GM19452 (cell line): Measurements from ENCODE around the gene IQGAP3.

Experiments
- ATAC-seq: cut with Tn5 transposase; IDR thresholded peaks from one replicate; pipeline ENCODE4 v1.9.1; 2021; ENCODE audit not compliant: unreplicated experiment

IQGAP3 gene

GRCh38 chr1:156546267-156546666 lies 26.1 kb downstream of the IQGAP3 start:
- ATAC-seq: no peak

DNA sequence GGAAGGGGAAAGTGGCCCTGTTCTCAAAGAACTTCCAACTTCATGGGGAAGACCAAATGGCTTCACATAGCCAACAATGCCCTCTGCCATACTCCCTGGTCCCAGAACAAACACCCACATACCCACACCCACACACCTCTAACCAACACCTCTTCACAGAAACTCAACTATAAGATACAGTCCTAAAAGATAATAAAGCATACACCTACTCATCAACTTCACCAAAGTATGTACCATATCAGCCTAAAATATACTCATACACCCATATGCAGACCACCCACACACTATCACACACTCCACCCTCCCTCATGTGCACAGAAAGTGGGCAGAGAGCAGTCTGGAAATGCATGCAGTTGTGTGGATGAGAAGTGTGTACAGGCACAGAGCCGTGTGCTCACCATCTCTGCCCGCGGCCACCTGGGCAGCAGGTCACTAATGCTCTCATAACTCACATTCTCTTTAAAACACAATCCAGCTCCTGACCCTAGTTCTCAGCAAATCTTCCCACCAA lies 27.7 kb downstream of the IQGAP3 start:
- ATAC-seq: no peak

GRCh38 chr1:156543066-156543465 lies 29.3 kb downstream of the IQGAP3 start:
- ATAC-seq: no peak

GRCh38 chr1:156540955-156541354 lies 31.4 kb downstream of the IQGAP3 start:
- ATAC-seq: no peak

GRCh38 chr1:156539818-156540355 lies 32.5 kb downstream of the IQGAP3 start:
- ATAC-seq: no peak

DNA sequence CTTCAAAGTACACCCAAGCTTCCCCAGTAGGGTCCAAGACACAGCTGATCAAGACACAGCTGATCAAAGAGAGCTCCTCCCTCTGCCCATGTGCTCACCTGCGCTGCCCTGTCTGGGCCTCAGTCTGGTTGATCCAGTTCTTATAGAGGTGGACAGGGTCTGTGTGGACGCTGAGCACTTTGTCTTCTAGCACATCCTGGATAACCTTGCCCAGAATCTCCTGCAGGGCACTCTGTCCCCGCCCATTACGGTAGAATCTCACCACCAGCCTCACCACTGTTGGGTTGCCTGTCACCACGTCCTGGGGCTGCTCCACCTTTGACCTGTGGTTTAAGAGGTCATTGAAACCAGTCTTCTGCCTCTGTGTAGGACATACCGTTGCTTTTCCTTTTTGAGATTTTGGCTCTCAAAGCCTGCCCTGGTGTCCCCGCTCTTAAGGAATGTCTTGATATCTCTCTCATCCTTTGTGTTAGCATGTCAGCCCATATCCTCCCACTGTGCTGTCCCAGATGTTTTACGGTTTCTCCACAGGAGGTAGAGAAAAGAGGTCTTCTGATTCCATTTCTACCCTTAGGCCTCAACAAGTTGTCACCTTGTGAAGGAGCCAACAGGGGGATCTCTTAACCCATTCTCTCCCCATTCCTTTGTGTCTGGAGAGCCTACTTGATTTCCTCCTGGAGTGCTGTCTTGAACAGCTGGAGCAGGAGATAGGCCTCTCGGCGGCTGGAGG lies 33.5 kb downstream of the IQGAP3 start:
- ATAC-seq: no peak

DNA sequence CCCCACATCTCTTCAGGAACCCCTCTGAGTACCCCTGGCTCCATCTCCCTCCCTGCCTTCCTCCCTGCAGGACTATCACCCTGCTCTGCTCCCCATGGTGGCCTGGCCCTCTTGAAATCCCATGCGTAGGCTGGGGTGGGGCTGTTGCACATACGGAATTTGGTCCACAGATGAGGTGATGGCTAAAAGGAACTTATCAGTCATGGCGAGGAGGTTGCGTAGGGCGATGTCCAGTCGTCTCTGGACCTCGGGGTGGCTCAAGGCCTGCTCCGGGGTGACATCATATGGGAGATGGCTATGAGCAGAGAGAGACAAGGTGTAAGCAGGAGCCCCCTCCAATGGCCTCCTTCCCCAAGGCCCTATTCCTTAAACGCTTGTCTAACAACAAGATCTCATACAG lies 35.3 kb downstream of the IQGAP3 start:
- ATAC-seq: no peak

DNA sequence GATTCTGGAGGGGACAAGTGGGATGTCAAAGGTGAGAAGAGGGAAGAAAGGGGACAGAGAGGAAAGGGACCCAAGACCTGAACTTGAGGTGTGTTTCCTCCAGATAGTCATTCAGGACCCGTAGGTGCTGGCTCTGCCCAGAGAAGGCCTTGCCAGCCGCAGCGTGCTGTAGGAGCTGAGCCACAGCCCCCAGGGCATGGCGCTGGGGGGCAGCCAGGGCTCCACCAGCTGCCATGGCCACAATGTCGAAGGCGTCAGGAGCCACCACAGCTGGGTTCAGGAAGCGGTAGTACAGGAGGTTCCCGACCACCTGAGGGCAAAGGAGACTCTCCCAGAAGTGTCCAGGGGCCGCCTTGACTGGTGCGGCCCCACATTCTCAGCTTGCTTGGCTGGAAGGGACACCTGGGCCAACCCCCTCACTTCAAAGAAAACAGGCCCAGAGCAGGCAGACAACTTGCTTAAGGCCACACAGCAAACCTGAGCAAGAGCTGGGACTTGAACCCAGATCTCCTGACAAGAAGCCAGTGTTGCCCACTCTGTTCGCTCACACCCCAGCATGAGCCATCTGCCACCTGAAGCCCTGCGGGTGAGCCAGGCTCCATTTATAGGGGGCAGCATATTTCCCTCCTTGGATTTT lies 37.8 kb downstream of the IQGAP3 start:
- no peak for ATAC-seq

- no peak for ATAC-seq
Measured at GRCh38 chr1:156533568-156534220, 38.7 kb downstream of the IQGAP3 start.

DNA sequence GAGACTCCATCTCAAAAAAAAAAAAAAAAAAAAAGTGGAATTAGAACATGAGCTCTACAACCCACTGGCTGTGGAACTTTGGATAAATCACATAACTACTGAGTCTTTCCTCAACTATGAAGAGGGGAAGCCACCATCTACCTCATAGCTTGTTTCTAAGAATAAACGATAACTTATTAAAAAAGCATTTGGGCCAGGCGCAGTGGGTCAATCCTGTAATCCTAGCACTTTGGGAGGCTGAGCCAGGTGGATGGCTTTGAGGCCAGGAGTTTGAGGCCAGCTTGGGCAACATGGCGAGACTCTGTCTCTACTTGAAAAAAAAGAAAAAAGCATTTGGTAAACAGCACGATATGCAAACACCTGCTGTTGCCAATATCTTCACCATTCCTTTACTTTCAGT lies 40.0 kb downstream of the IQGAP3 start:
- no peak for ATAC-seq

- ATAC-seq: no peak
Measured at GRCh38 chr1:156530006-156530405, 42.4 kb downstream of the IQGAP3 start.

- ATAC-seq: no peak
Measured at GRCh38 chr1:156528875-156529425, 43.4 kb downstream of the IQGAP3 start.

DNA sequence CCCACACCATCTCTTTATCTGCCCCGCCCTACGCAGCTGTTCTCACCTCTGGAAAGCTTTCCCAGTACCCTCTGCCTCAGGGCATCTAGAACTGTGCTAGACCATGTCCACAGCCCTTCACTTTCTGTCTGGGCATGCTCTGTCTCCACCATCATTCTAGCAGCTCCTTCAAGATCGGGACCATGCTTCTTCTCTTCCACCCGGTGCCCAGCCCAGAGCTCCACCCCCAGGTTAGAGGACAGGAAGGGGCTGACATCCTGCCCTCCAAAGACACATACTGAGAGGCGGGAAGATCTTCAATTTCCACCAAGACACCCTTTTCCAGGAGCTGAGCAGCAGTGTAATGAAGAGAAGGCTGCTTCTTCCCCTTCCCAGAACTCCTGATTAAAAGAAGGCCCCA lies 44.1 kb downstream of the IQGAP3 start:
- no peak for ATAC-seq

GRCh38 chr1:156527584-156527983 lies 44.8 kb downstream of the IQGAP3 start:
- ATAC-seq: no peak

GRCh38 chr1:156525856-156526489 lies 46.4 kb downstream of the IQGAP3 start:
- no peak for ATAC-seq

- ATAC-seq: no peak
Measured at GRCh38 chr1:156525071-156525501, 47.3 kb downstream of the IQGAP3 start.

- no peak for ATAC-seq
Measured at GRCh38 chr1:156524481-156524869, 47.9 kb downstream of the IQGAP3 start.

DNA sequence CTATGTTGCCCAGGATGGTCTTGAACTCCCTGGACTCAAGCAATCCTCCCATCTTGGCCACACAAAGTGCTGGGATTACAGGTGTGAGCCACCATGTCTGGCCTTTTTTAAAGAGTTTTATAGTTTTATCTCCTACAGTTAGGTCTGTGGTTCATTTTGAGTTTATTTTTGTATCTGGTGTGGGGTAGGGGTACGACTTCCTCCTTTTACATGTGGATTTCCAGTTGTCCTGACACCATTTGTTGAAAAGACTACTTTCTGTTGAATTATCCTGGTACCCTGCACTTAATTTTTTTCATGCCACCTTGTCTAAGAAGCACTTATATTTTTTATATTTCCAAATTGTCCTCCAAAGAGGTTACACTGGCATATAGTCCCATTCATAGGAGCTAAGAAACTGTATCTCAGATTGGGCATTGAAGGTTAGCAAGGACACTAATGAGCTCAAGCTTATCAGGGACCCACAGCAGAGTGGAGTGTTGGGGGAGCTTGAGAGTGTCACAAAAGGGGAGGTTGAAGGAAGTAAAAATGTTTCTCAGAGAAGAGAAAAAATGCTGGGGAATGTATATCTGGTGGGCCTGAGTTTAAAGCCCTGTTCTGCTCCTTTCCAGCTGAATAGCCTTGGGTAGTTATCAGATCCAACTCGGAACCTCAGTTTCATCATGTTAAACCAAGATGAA lies 48.4 kb downstream of the IQGAP3 start:
- ATAC-seq: no peak

DNA sequence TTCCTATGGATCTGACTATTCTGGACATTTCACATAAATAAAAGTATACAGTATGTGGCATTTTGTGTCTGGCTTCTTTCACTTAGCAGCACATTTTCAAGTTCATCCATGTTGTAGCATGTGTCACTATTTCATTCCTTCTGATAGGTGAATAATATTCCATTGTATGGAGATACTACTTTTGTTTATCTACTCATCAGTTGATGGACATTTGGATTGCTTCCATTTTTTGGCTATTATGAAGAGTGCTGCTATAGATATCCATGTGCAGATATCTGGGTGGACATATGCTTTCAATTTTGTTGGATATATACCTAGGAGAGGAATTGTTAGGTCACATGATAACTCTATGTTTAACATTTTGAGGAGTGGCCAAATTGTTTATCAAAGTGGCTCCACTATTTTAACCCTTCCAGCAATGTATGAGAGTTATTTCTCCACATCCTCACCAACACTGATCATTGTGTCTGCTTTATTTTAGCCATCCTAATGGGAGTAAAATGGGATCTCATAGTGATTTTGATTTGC lies 49.9 kb downstream of the IQGAP3 start:
- no peak for ATAC-seq

DNA sequence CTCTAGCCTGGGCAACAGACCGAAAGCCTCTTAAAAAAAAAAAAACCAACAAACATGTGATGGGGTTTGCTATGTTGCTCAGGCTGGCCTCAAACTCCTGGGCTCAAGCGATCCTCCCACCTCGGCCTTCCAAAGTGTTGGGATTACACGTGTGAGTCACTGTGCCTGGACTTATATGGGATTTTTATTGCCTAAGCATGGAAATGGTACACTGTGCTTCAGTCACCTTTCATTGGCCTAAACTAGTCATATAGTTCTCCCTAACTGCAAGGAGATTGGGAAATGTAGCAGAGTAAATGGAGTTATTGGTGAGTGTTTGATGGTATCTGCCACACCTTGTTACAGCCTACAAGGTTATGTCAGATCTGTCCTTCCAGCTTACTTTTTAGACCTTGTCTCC lies 54.6 kb downstream of the IQGAP3 start:
- ATAC-seq: no peak
